Right lobe of liver (tissue), 6 donors: ENCODE data around the gene E2F1. TPM values are rescaled to one million over a fixed set of nuclear protein-coding genes. Genes with fewer than 3 reads are reported as not detected.
A peak's percentile ranks its signal among the peaks of the same experiment; 100 is the strongest.

Source experiments
- ATAC-seq, 4 donors: fragments of 200-7000 bp; cut with Tn5 transposase; one replicate each; pipeline ENCODE4 v1.9.1; 2020; ENCODE audit warnings: mild to moderate bottlenecking in 4 of 4, moderate library complexity in 4 of 4
- DNase-seq, 3 donors: peaks; one replicate each; pipeline ENCODE4 v3.0.0-alpha.2; 2020
- H3K27ac ChIP-seq, 3 donors: fragments of 200-600 bp; one replicate each; pipeline ENCODE4 v1.8.0; 2022
- H3K27me3 ChIP-seq, 2 donors: fragments of 200-600 bp; one replicate each; pipeline ENCODE4 v1.8.0; 2022
- H3K36me3 ChIP-seq, 4 donors: fragments of 200-600 bp; sonication (generic) in 1 of 4; one replicate each; pipeline versions ENCODE4 v1.5.1 to v1.8.0; 2017 to 2022; ENCODE audit warnings: control low read depth in 1 of 4
- H3K4me1 ChIP-seq, 4 donors: fragments of 200-600 bp; sonication (generic) in 1 of 4; one replicate each; pipeline versions ENCODE4 v1.5.1 to v1.8.0; 2017 to 2022; ENCODE audit warnings: control low read depth in 1 of 4
- H3K4me3 ChIP-seq, 3 donors: fragments of 200-600 bp; one replicate each; pipeline ENCODE4 v1.8.0; 2022
- H3K9me3 ChIP-seq, 4 donors: fragments of 200-600 bp; sonication (generic) in 1 of 4; one replicate each; pipeline versions ENCODE4 v1.5.1 to v1.8.0; 2017 to 2022; ENCODE audit warnings: control low read depth in 1 of 4
- POLR2A ChIP-seq: fragments of 450-650 bp; IDR thresholded peaks from one replicate; pipeline ENCODE4 v1.6.1; 2017; ENCODE audit warnings: antibody characterized with exemption, mild to moderate bottlenecking
- WGBS: methylation state at CpG from one replicate; pipeline ENCODE4 v1.1.6; 2018; ENCODE audit warnings: low coverage, low lambda C conversion rate; ENCODE audit not compliant: insufficient coverage; ENCODE audit errors: missing lambda C conversion rate; 5-methylcytosine and 5-hydroxymethylcytosine counted together
- intact Hi-C, 2 donors: fragments of 100-400 bp; cut with DNase I; formaldehyde crosslinking; loops; one replicate each; pipeline versions ENCODE4 v1.11.2 to v1.14.1; 2022
- total RNA-seq, 6 experiments: library from RNA; depleted of rRNA in 2 of 6; stranded (reverse); fragments of >200 nt in 2 of 6; fragmentation: NEBNext Ultra II Directional in 3 of 6; extraction: Animal tissue kit (Norgen Biotek cat#: 25700) in 3 of 6; gene quantifications; one replicate each; pipeline versions ENCODE4 v1.1.0 to v1.2.4, GENCODE V29; 2016 to 2023
- TF ChIP-seq, protein P1 (sequence below), 4 donors: fragments of 200-600 bp in 3 of 4; fragments of 450-650 bp in 1 of 4; IDR thresholded peaks; one replicate each; pipeline versions ENCODE4 v1.5.1 to v1.8.0; 2016 to 2022; ENCODE audit warnings: antibody characterized with exemption in 4 of 4, mild to moderate bottlenecking in 2 of 4
- donor health status: DM: no; HTN: yes; CAD: no.
- donor health status: DM: no; HTN: no; CAD: no.
- donor health status: DM: no; HTN: no; CAD: no.
- donor health status: DM: no; HTN: yes; CAD: no.
- donor health status: DM: no; HTN: yes; CAD: no.

The E2F1 gene
- total RNA-seq, 6 experiments from 2014 or later = 0.24 to 8.8 (median 0.77) TPM

DNA sequence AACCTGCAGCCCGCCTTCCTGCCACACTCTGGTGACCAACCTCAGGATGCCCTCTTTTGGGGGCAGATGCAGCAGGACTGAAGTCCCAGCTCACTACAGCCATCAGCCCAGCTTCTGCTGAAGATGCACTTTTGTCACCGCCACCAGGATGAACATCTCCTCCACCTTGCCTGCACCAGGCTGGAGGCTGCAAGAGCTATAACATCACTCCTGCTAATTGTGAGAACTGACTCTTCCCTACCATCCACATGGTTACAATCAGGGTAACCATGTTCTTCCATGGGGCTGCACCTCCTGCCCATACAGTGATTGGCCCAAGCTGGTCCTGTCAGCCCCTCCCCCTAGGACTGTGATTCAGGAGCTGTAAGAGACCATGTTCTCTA lies 21.4 kb downstream of the E2F1 start:
- intact Hi-C loops = no loop called here
- no peak for DNase-seq
- Histone ChIP-seq H3K4me3 (no peak overlapping the region), H3K9me3 (no peaks in the 10 kb centered on the region), H3K27me3 (no peaks in the 10 kb centered on the region), H3K36me3 (no peaks in the 10 kb centered on the region), H3K27ac (no peak overlapping the region), H3K4me1 (peaks cover 0 to 22% (median 7%) of the 10 kb centered on the region in 4 donors)
- WGBS = no CpG with 5 or more reads among the region's 2 CpGs
- TF ChIP-seq, protein P1, sequence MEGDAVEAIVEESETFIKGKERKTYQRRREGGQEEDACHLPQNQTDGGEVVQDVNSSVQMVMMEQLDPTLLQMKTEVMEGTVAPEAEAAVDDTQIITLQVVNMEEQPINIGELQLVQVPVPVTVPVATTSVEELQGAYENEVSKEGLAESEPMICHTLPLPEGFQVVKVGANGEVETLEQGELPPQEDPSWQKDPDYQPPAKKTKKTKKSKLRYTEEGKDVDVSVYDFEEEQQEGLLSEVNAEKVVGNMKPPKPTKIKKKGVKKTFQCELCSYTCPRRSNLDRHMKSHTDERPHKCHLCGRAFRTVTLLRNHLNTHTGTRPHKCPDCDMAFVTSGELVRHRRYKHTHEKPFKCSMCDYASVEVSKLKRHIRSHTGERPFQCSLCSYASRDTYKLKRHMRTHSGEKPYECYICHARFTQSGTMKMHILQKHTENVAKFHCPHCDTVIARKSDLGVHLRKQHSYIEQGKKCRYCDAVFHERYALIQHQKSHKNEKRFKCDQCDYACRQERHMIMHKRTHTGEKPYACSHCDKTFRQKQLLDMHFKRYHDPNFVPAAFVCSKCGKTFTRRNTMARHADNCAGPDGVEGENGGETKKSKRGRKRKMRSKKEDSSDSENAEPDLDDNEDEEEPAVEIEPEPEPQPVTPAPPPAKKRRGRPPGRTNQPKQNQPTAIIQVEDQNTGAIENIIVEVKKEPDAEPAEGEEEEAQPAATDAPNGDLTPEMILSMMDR (IDR thresholded peaks at IDR 0.05) = no peak
- TF ChIP-seq POLR2A = no peak
- no peak for ATAC-seq

GRCh38 chr20:33664085-33664761 lies 22.0 kb downstream of the E2F1 start:
- ATAC-seq = no peak
- H3K9me3 ChIP-seq = no peaks in the 10 kb centered on the region
- H3K4me1 ChIP-seq = peaks cover 0 to 22% (median 7%) of the 10 kb centered on the region in 4 donors
- H3K4me3 ChIP-seq = peak overlapping the region; percentile 61 to 87 (median 74)
- no peaks in the 10 kb centered on the region for H3K36me3 ChIP-seq
- H3K27me3 ChIP-seq = no peaks in the 10 kb centered on the region
- TF ChIP-seq, protein P1 (IDR thresholded peaks at IDR 0.05) = no peak
- TF ChIP-seq POLR2A = no peak
- H3K27ac ChIP-seq = peak overlapping the region; percentile 55 to 79 (median 59)
- intact Hi-C loops = no loop called here
- no peak for DNase-seq
- WGBS = 13% methylated on average over 3 of the region's 9 CpGs

DNA sequence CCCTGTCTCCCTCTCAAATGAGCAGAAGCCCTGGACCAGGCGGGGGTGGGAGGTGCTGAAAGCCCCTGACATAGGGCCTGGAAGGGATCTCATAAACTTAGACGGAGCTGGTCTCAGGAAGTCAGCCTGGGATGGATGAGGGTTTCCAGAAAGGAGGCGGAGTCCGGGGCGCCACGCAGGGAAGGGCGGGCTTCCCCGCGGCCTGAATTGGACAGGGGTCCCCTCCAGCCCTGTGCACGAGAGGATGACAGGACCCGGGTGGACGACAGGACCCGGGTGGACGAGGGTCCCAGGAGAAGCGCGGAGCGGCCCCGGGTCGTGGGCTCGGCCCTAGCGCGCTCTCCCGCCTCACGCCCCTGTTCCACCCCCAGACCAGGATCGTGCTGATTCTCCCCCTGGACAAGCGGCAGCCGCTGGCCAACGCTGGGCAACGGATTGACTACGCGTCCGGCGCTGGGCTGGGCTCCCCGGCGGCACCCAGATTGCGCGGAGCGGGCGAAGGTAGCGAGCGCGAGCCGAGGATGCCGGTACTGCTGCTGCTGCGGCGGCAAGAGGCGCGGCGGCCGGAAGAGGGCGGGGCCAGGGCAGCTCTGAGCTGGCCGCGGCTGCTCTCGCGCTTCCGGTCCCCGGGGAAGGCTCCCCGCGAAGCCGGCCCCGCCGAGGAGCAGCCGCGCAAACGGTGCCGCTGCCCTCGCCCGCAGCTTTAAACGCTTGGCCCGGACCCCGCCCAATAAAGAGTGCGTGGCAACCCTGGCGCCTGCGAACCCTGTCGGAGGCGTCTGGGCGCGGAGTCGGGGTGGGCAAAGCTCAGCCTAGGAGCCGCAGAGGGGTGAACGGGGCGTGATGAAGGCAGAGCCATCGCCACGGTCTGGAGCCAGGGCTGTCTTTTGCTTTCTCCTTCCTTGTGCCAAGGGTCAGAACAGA lies 22.8 kb downstream of the E2F1 start:
- intact Hi-C loops = no loop called here
- peak; percentile 84 to 90 (median 90) for DNase-seq
- peak; percentile 87 for TF ChIP-seq POLR2A
- TF ChIP-seq, protein P1 (IDR thresholded peaks at IDR 0.05) = no peak

GRCh38 chr20:33662172-33662571 lies 24.0 kb downstream of the E2F1 start, which contains the start of gene C20orf144:
TSS of gene C20orf144 (plus strand) at chr20:33662327. CDS start at chr20:33662346, 19 bp downstream.
- no peak for TF ChIP-seq POLR2A
- TF ChIP-seq, protein P1 (IDR thresholded peaks at IDR 0.05) = no peak
- Histone ChIP-seq H3K4me1 (peaks cover 0 to 16% (median 4%) of the 10 kb centered on the region in 4 donors), H3K4me3 (peak within 1 kb of the TSS; percentile 61 to 87 (median 74)), H3K9me3 (no peaks in the 10 kb centered on the region), H3K27me3 (no peaks in the 10 kb centered on the region), H3K36me3 (peaks cover 0 to 4% (median 0%) of the 10 kb centered on the region in 4 donors), H3K27ac (peak within 1 kb of the TSS; percentile 55 to 79 (median 59))
- 89% methylated on average over 6 of the region's 10 CpGs for WGBS
- ATAC-seq = no peak
- intact Hi-C loops = no loop called here
- no peak for DNase-seq

More for the DNA sequence above, 22.8 kb downstream of the E2F1 start:
- ATAC-seq = peak; percentile 57 to 72 (median 62)
- Histone ChIP-seq H3K27me3 (no peaks in the 10 kb centered on the region), H3K4me3 (peak overlapping the region; percentile 61 to 87 (median 74)), H3K9me3 (no peaks in the 10 kb centered on the region), H3K36me3 (no peaks in the 10 kb centered on the region), H3K4me1 (peaks cover 0 to 22% (median 7%) of the 10 kb centered on the region in 4 donors), H3K27ac (peak overlapping the region; percentile 55 to 79 (median 59))
- 3% methylated on average over 23 of the region's 84 CpGs for WGBS
